ENCODE measurements around the gene PRDX6.

Gene PRDX6

GRCh38 chr1:173476197-173476664 is 904 bp upstream of the PRDX6 start:
- Histone ChIP-seq H3K36me3 (peaks cover 2 to 13% (median 9%) of the 10 kb centered on the region in 3 donors), H3K4me1 (peaks cover 0 to 61% (median 38%) of the 10 kb centered on the region in 4 donors), H3K9me3 (no peaks in the 10 kb centered on the region), H3K4me3 (peak overlapping the region; percentile 90 to 97), H3K27me3 (no peaks in the 10 kb centered on the region), H3K27ac (peak overlapping the region; percentile 87 to 92)
- DNase-seq, result no peak
- no peak for TF ChIP-seq CTCF (IDR thresholded peaks at IDR 0.05)
- intact Hi-C loops (cut with DNase I; ENCODE audit: low total_unique reads), result loop anchor here (2.0 to 10.0 kb wide), 5 partner anchors 44 to 549 kb away; partner anchors contain the start of genes CENPL, DARS2, KLHL20 and RC3H1

GRCh38 chr1:173476665-173477285 is 360 bp upstream of the PRDX6 start:
- H3K27ac ChIP-seq, result peak overlapping the region; percentile 99 to 100
- intact Hi-C loops (cut with DNase I; ENCODE audit: low total_unique reads), result loop anchor here (2.0 to 10.0 kb wide), 5 partner anchors 44 to 548 kb away; partner anchors contain the start of genes CENPL, DARS2, KLHL20 and RC3H1
- H3K36me3 ChIP-seq, result peaks cover 8 to 18% (median 14%) of the 10 kb centered on the region in 3 donors
- peak overlapping the region; percentile 90 to 97 for H3K4me3 ChIP-seq
- no peaks in the 10 kb centered on the region for H3K9me3 ChIP-seq
- no peaks in the 10 kb centered on the region for H3K27me3 ChIP-seq
- DNase-seq, result peak; percentile 92 to 95
- TF ChIP-seq CTCF (IDR thresholded peaks at IDR 0.05), result peak in 1 of 2 experiments; percentile 9
- peaks cover 0 to 61% (median 38%) of the 10 kb centered on the region in 4 donors for H3K4me1 ChIP-seq

DNA sequence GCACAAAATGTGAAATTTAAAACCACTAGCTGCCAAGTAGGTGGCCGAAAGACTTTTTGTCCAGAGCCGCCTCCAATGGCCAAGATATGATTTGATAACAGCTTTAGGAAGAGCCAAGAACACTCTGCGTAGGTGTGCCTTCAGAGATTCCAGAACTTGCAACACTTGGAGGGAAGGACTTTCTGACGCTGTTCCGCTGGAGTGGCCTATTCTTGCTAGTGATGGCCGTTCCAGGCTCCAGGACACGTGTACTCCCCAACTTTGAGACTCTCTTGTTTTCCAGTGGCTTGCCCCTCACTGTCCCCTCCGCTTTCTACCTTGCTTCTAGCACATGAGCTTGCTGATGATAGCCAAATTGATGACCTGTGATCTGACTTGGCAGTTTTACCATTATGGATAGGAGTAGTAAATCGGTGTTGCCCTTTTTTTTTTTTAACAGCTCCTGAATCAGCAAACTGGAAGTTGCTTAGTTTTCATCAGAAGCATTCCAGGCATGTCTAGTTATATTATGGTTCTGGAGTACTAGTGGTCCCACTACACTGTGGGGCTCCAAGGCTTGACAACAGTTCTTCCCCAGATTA is 1.0 kb downstream of the PRDX6 start:
- no peaks in the 10 kb centered on the region for H3K27me3 ChIP-seq
- peaks cover 22 to 32% (median 28%) of the 10 kb centered on the region in 3 donors for H3K36me3 ChIP-seq
- peak overlapping the region; percentile 90 to 97 for H3K4me3 ChIP-seq
- H3K9me3 ChIP-seq, result no peaks in the 10 kb centered on the region
- peak overlapping the region; percentile 99 to 100 for H3K27ac ChIP-seq
- peaks cover 0 to 60% (median 38%) of the 10 kb centered on the region in 4 donors for H3K4me1 ChIP-seq
- no peak for TF ChIP-seq CTCF (IDR thresholded peaks at IDR 0.05)
- peak; percentile 77 to 83 for DNase-seq
- intact Hi-C loops (cut with DNase I; ENCODE audit: low total_unique reads), result loop anchor here (5.0 to 10.0 kb wide), 4 partner anchors 46 to 547 kb away; partner anchors contain the start of genes CENPL, DARS2, KLHL20 and RC3H1

DNA sequence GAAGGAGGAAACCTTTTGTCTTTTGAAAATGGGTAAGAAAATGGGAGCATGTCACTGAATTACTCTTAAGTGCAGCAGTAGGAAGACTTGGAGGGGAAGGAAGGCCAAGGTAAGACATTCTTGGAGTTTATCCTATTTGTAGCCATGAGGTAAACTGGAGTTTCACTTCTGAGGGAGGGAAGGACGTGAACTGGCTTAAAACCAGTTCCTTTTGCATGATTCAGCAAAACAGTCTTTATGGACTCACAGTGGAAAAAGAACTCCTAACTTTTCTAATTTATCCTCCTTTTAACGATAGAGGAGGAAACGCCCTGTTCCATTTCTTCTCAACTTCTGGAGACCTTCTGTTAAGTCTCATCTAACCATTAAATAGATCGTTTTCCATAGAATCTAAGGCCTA is 2.5 kb downstream of the PRDX6 start:
- intact Hi-C loops (cut with DNase I; ENCODE audit: low total_unique reads), result loop anchor here (5.0 to 10.0 kb wide), 4 partner anchors 47 to 545 kb away; partner anchors contain the start of genes CENPL, DARS2, KLHL20 and RC3H1
- no peak for TF ChIP-seq CTCF (IDR thresholded peaks at IDR 0.05)
- H3K4me1 ChIP-seq, result peaks cover 0 to 45% (median 32%) of the 10 kb centered on the region in 4 donors
- H3K36me3 ChIP-seq, result peaks cover 34 to 47% (median 41%) of the 10 kb centered on the region in 3 donors
- no peak overlapping the region for H3K27ac ChIP-seq
- no peak for DNase-seq
- no peaks in the 10 kb centered on the region for H3K9me3 ChIP-seq
- no peak overlapping the region for H3K4me3 ChIP-seq
- no peaks in the 10 kb centered on the region for H3K27me3 ChIP-seq

GRCh38 chr1:173481195-173481772 is 4.1 kb downstream of the PRDX6 start:
- H3K36me3 ChIP-seq, result peaks cover 48 to 63% (median 57%) of the 10 kb centered on the region in 3 donors
- H3K27me3 ChIP-seq, result no peaks in the 10 kb centered on the region
- no peak overlapping the region for H3K27ac ChIP-seq
- no peak for TF ChIP-seq CTCF (IDR thresholded peaks at IDR 0.05)
- intact Hi-C loops (cut with DNase I; ENCODE audit: low total_unique reads), result no loop called here
- no peak for DNase-seq
- H3K4me1 ChIP-seq, result peaks cover 0 to 29% (median 19%) of the 10 kb centered on the region in 4 donors
- H3K9me3 ChIP-seq, result no peaks in the 10 kb centered on the region
- H3K4me3 ChIP-seq, result no peak overlapping the region

Measured in tibial artery (tissue), 4 donors.